Measurements from ENCODE around the gene CARD9.

CARD9 gene

DNA sequence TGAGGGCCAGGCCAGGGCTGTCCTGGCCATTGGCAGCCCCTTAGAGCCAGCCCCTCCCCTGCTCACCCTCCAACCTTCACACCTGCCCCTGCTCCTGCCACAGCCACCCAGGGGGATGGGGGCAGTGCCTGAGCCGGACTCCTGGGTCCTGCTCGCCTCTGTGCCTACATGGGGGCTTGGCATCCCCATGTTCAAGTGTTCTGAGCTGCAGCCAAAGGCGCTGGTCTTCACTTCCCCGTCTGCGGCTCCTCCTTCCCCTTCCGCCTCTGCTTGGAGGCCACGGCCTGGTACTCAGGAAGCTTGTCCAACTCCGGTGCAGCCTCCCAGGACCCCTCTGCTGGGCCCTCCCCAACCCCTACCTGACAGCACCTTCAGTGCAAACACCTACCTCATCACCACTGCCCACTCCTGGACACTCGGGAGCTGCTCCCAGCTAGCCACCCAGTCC is 7.7 kb downstream of the CARD9 start:
- H3K27ac ChIP-seq (ENCODE audit: insufficient read depth, low read length, poor library complexity, severe bottlenecking): no peak overlapping the region
- H3K9me3 ChIP-seq (ENCODE audit: control insufficient read depth, low read length): no peaks in the 10 kb centered on the region

GRCh38 chr9:136364942-136365774 is 8.3 kb downstream of the CARD9 start:
- no peak overlapping the region for H3K27ac ChIP-seq (ENCODE audit: insufficient read depth, low read length, poor library complexity, severe bottlenecking)
- no peak for DNase-seq
- peaks cover 3% of the 10 kb centered on the region for H3K36me3 ChIP-seq (ENCODE audit: control insufficient read depth, insufficient read depth, low read length)
- H3K4me3 ChIP-seq (ENCODE audit: insufficient read depth, low read depth, low read length, poor library complexity, severe bottlenecking): no peak overlapping the region
- no peaks in the 10 kb centered on the region for H3K27me3 ChIP-seq (replicated peaks; ENCODE audit: control insufficient read depth, insufficient read depth, low read length, poor library complexity, severe bottlenecking)
- H3K9me3 ChIP-seq (ENCODE audit: control insufficient read depth, low read length): no peaks in the 10 kb centered on the region
- peaks cover 7% of the 10 kb centered on the region for H3K4me1 ChIP-seq (ENCODE audit: control insufficient read depth, insufficient read depth, low read length, poor library complexity, severe bottlenecking)

More for the DNA sequence above, 7.7 kb downstream of the CARD9 start:
- H3K36me3 ChIP-seq (ENCODE audit: control insufficient read depth, insufficient read depth, low read length): no peaks in the 10 kb centered on the region
- H3K4me3 ChIP-seq (ENCODE audit: insufficient read depth, low read depth, low read length, poor library complexity, severe bottlenecking): no peak overlapping the region
- peaks cover 7% of the 10 kb centered on the region for H3K4me1 ChIP-seq (ENCODE audit: control insufficient read depth, insufficient read depth, low read length, poor library complexity, severe bottlenecking)
- DNase-seq: no peak
- H3K27me3 ChIP-seq (replicated peaks; ENCODE audit: control insufficient read depth, insufficient read depth, low read length, poor library complexity, severe bottlenecking): no peaks in the 10 kb centered on the region

- H3K4me1 ChIP-seq (ENCODE audit: control insufficient read depth, insufficient read depth, low read length, poor library complexity, severe bottlenecking): peaks cover 7% of the 10 kb centered on the region
- peak in 1 of 3 donors; percentile 1 for DNase-seq
- H3K27ac ChIP-seq (ENCODE audit: insufficient read depth, low read length, poor library complexity, severe bottlenecking): no peak overlapping the region
- H3K4me3 ChIP-seq (ENCODE audit: insufficient read depth, low read depth, low read length, poor library complexity, severe bottlenecking): no peak overlapping the region
- peaks cover 9% of the 10 kb centered on the region for H3K36me3 ChIP-seq (ENCODE audit: control insufficient read depth, insufficient read depth, low read length)
- H3K9me3 ChIP-seq (ENCODE audit: control insufficient read depth, low read length): no peaks in the 10 kb centered on the region
- H3K27me3 ChIP-seq (replicated peaks; ENCODE audit: control insufficient read depth, insufficient read depth, low read length, poor library complexity, severe bottlenecking): no peaks in the 10 kb centered on the region
Measured at GRCh38 chr9:136363949-136364748, 9.3 kb downstream of the CARD9 start.

DNA sequence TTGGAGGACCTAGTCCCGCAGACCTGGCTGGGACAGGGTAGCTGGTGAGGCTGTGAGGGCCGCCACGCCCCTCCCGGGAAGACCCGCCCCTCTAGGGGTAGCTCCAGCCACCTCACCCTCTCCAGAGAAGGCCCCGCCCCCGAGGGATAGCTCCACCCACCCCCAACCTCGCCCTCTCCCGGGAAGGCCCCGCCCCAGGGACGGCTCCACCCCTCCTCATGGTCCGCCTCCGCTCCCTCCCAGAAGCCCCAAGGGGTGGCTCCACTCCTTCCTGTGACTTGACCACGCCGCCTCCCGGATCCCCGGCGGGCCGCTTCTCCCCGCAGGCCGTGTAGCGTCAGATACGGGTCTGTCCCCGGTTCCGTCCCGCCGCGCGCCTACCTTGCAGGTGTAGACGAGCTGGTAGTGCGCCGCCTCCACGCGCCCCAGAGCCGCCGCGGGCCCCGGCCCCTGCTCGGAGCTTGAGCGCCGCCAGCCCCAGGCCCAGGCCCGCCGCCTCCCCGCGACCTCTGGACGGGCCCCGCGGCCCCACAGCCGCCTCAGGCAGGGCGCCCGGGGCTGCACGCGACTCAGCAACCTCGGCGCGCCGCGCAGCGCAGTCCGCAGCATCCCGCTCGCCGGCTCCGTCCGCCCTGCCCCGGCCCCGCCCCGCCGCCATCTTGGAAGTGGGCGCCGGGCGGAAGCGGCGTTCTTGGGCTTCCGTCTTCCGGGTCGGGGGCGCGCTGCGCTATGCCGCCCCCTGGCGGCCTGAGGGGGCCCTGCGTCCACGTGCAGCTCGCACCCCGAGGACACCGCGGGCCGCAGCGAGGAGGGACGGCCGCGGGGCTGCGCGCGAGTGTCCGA is 10.1 kb downstream of the CARD9 start, which contains the start of gene DNLZ:
Gene DNLZ, minus strand, starts transcription at position 639 of the 843 bp plus-strand sequence. Its CDS starts 30 bp downstream, at position 609.
- Histone ChIP-seq H3K27me3 (replicated peaks; ENCODE audit: control insufficient read depth, insufficient read depth, low read length, poor library complexity, severe bottlenecking) (no peaks in the 10 kb centered on the region), H3K4me1 (ENCODE audit: control insufficient read depth, insufficient read depth, low read length, poor library complexity, severe bottlenecking) (peaks cover 7% of the 10 kb centered on the region), H3K9me3 (ENCODE audit: control insufficient read depth, low read length) (no peaks in the 10 kb centered on the region), H3K4me3 (ENCODE audit: insufficient read depth, low read depth, low read length, poor library complexity, severe bottlenecking) (peak within 1 kb of the TSS; percentile 81), H3K27ac (ENCODE audit: insufficient read depth, low read length, poor library complexity, severe bottlenecking) (peak within 1 kb of the TSS; percentile 74), H3K36me3 (ENCODE audit: control insufficient read depth, insufficient read depth, low read length) (peaks cover 9% of the 10 kb centered on the region)
- DNase-seq: peak; percentile 81 to 92 (median 89)

- Histone ChIP-seq H3K27ac (ENCODE audit: insufficient read depth, low read length, poor library complexity, severe bottlenecking) (no peak overlapping the region), H3K4me3 (ENCODE audit: insufficient read depth, low read depth, low read length, poor library complexity, severe bottlenecking) (no peak overlapping the region), H3K27me3 (replicated peaks; ENCODE audit: control insufficient read depth, insufficient read depth, low read length, poor library complexity, severe bottlenecking) (no peaks in the 10 kb centered on the region), H3K4me1 (ENCODE audit: control insufficient read depth, insufficient read depth, low read length, poor library complexity, severe bottlenecking) (peaks cover 7% of the 10 kb centered on the region), H3K9me3 (ENCODE audit: control insufficient read depth, low read length) (no peaks in the 10 kb centered on the region), H3K36me3 (ENCODE audit: control insufficient read depth, insufficient read depth, low read length) (peaks cover 9% of the 10 kb centered on the region)
- DNase-seq: no peak
Measured at GRCh38 chr9:136362450-136362784, 11.1 kb downstream of the CARD9 start.

GRCh38 chr9:136361754-136362449 is 11.6 kb downstream of the CARD9 start:
- Histone ChIP-seq H3K27me3 (replicated peaks; ENCODE audit: control insufficient read depth, insufficient read depth, low read length, poor library complexity, severe bottlenecking) (no peaks in the 10 kb centered on the region), H3K9me3 (ENCODE audit: control insufficient read depth, low read length) (no peaks in the 10 kb centered on the region), H3K36me3 (ENCODE audit: control insufficient read depth, insufficient read depth, low read length) (peaks cover 9% of the 10 kb centered on the region), H3K4me1 (ENCODE audit: control insufficient read depth, insufficient read depth, low read length, poor library complexity, severe bottlenecking) (peaks cover 7% of the 10 kb centered on the region), H3K27ac (ENCODE audit: insufficient read depth, low read length, poor library complexity, severe bottlenecking) (no peak overlapping the region), H3K4me3 (ENCODE audit: insufficient read depth, low read depth, low read length, poor library complexity, severe bottlenecking) (no peak overlapping the region)
- no peak for DNase-seq

GRCh38 chr9:136361047-136361753 is 12.3 kb downstream of the CARD9 start:
- Histone ChIP-seq H3K27me3 (replicated peaks; ENCODE audit: control insufficient read depth, insufficient read depth, low read length, poor library complexity, severe bottlenecking) (no peaks in the 10 kb centered on the region), H3K27ac (ENCODE audit: insufficient read depth, low read length, poor library complexity, severe bottlenecking) (no peak overlapping the region), H3K4me3 (ENCODE audit: insufficient read depth, low read depth, low read length, poor library complexity, severe bottlenecking) (no peak overlapping the region), H3K4me1 (ENCODE audit: control insufficient read depth, insufficient read depth, low read length, poor library complexity, severe bottlenecking) (peaks cover 7% of the 10 kb centered on the region), H3K36me3 (ENCODE audit: control insufficient read depth, insufficient read depth, low read length) (peaks cover 9% of the 10 kb centered on the region), H3K9me3 (ENCODE audit: control insufficient read depth, low read length) (no peaks in the 10 kb centered on the region)
- no peak for DNase-seq

DNA sequence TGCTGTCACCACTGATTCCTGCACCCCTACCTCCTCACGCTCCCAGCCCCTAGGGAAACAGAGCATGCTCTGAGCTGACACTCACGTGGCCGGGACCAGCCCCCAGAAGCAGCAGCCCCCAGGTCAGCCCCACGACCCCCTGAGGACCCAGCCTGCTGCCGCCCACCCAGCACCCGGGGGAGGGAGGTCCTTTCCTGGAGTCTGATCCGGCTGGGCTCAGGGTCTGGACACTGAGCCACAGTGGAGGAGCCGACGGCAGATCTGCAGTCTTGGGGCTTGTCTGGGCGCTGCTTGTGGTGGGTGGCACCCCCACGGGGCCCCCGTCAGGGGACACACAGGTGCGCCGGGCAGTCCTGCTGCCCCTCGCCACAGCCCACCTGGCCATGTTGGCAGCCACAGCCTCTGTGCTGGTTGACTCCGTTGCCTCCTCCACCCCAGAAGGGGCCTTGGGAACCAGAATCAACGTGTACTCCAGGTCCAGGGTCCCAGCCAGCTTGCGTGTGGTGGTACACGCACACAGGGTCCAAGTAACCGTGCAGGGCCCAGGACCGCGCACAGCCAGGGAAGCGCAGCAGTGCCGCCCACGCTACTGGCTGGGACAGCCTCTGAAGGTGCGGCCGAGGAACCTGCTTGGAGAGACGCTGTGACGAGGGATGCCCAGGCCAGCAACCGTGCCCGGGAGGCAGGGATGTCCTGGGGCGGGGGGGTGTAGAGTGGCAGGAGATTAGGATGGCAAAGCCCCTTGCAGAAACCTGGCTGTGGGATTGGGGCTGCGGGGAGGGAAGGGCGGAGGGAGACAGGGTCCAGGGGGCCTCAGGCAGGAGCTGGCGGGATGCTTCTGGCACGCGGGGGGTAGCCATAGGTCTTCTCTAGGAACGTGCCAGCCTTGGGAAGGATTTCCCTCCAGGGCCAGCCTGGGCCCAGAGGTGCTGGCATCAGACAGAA is 13.4 kb downstream of the CARD9 start:
- H3K27me3 ChIP-seq (replicated peaks; ENCODE audit: control insufficient read depth, insufficient read depth, low read length, poor library complexity, severe bottlenecking): no peaks in the 10 kb centered on the region
- H3K9me3 ChIP-seq (ENCODE audit: control insufficient read depth, low read length): no peaks in the 10 kb centered on the region
- H3K27ac ChIP-seq (ENCODE audit: insufficient read depth, low read length, poor library complexity, severe bottlenecking): no peak overlapping the region
- H3K36me3 ChIP-seq (ENCODE audit: control insufficient read depth, insufficient read depth, low read length): peaks cover 9% of the 10 kb centered on the region
- DNase-seq: no peak
- no peak overlapping the region for H3K4me3 ChIP-seq (ENCODE audit: insufficient read depth, low read depth, low read length, poor library complexity, severe bottlenecking)
- peaks cover 7% of the 10 kb centered on the region for H3K4me1 ChIP-seq (ENCODE audit: control insufficient read depth, insufficient read depth, low read length, poor library complexity, severe bottlenecking)
